ENCODE results near the gene F2RL2. TPM values are rescaled to one million over a fixed set of nuclear protein-coding genes. Genes with fewer than 3 reads are reported as not detected.

The F2RL2 gene
- total and polyA plus RNA-seq, 10 of the 15 experiments (the other 5 are each of a cell fraction or from before 2014, with no cell fraction given) = 0.03 to 0.24 (median 0.08) TPM; not detected in 5

DNA sequence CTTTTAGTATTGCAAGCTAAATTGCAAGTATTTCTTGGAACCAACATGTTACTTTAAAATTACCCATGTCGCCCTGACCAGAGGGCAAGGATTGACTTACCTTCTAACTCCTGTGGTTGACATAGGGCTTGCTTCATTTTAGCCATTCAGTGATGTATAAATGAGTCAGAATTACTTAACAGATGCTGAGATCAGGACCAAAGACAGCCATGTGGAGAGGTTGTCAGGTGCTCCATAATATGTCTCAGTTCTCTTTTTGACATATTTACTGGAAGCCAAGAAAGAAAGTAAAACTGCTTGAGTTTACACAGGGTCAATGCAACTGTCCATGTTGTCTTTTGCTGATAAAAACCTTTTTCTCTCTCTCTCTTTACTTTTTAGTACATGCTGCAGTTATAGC is 33.2 kb downstream of the F2RL2 start (continued):
- no peak for TF ChIP-seq POLR2AphosphoS5 (IDR thresholded peaks at IDR 0.05; ENCODE audit: low read length)
- peak; percentile 13; the same call in 1 of the 2 replicates for TF ChIP-seq BACH1 (IDR thresholded peaks at IDR 0.05; ENCODE audit: borderline replicate concordance)
- TF ChIP-seq, protein P1, sequence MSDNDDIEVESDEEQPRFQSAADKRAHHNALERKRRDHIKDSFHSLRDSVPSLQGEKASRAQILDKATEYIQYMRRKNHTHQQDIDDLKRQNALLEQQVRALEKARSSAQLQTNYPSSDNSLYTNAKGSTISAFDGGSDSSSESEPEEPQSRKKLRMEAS (IDR thresholded peaks at IDR 0.05; ENCODE audit: low read depth, low read length) = peak; percentile 42; the same call in 1 of the 2 replicates
- TF ChIP-seq EED (IDR thresholded peaks at IDR 0.05; ENCODE audit: low read depth) = no peak
- TF ChIP-seq CHD4 (IDR thresholded peaks at IDR 0.05) = no peak
- TF ChIP-seq, protein P2, sequence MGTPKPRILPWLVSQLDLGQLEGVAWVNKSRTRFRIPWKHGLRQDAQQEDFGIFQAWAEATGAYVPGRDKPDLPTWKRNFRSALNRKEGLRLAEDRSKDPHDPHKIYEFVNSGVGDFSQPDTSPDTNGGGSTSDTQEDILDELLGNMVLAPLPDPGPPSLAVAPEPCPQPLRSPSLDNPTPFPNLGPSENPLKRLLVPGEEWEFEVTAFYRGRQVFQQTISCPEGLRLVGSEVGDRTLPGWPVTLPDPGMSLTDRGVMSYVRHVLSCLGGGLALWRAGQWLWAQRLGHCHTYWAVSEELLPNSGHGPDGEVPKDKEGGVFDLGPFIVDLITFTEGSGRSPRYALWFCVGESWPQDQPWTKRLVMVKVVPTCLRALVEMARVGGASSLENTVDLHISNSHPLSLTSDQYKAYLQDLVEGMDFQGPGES (IDR thresholded peaks at IDR 0.05) = no peak
- TF ChIP-seq ATF7 (IDR thresholded peaks at IDR 0.05; ENCODE audit: low read depth) = peak; percentile 79
- TF ChIP-seq BRCA1 (IDR thresholded peaks at IDR 0.05; ENCODE audit: low read depth, low read length) = no peak
- TF ChIP-seq POLR2A (IDR thresholded peaks at IDR 0.05; ENCODE audit: low read depth, low read length) = no peak
- TF ChIP-seq, protein P3, sequence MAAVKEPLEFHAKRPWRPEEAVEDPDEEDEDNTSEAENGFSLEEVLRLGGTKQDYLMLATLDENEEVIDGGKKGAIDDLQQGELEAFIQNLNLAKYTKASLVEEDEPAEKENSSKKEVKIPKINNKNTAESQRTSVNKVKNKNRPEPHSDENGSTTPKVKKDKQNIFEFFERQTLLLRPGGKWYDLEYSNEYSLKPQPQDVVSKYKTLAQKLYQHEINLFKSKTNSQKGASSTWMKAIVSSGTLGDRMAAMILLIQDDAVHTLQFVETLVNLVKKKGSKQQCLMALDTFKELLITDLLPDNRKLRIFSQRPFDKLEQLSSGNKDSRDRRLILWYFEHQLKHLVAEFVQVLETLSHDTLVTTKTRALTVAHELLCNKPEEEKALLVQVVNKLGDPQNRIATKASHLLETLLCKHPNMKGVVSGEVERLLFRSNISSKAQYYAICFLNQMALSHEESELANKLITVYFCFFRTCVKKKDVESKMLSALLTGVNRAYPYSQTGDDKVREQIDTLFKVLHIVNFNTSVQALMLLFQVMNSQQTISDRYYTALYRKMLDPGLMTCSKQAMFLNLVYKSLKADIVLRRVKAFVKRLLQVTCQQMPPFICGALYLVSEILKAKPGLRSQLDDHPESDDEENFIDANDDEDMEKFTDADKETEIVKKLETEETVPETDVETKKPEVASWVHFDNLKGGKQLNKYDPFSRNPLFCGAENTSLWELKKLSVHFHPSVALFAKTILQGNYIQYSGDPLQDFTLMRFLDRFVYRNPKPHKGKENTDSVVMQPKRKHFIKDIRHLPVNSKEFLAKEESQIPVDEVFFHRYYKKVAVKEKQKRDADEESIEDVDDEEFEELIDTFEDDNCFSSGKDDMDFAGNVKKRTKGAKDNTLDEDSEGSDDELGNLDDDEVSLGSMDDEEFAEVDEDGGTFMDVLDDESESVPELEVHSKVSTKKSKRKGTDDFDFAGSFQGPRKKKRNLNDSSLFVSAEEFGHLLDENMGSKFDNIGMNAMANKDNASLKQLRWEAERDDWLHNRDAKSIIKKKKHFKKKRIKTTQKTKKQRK (IDR thresholded peaks at IDR 0.05; ENCODE audit: low read depth, low read length) = no peak
- TF ChIP-seq, protein P4, sequence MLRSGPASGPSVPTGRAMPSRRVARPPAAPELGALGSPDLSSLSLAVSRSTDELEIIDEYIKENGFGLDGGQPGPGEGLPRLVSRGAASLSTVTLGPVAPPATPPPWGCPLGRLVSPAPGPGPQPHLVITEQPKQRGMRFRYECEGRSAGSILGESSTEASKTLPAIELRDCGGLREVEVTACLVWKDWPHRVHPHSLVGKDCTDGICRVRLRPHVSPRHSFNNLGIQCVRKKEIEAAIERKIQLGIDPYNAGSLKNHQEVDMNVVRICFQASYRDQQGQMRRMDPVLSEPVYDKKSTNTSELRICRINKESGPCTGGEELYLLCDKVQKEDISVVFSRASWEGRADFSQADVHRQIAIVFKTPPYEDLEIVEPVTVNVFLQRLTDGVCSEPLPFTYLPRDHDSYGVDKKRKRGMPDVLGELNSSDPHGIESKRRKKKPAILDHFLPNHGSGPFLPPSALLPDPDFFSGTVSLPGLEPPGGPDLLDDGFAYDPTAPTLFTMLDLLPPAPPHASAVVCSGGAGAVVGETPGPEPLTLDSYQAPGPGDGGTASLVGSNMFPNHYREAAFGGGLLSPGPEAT (IDR thresholded peaks at IDR 0.05; ENCODE audit: low read depth) = peak; percentile 42; the same call in 1 of the 2 replicates
- TF ChIP-seq ZNF217 (IDR thresholded peaks at IDR 0.05) = no peak
- TF ChIP-seq, protein P5, sequence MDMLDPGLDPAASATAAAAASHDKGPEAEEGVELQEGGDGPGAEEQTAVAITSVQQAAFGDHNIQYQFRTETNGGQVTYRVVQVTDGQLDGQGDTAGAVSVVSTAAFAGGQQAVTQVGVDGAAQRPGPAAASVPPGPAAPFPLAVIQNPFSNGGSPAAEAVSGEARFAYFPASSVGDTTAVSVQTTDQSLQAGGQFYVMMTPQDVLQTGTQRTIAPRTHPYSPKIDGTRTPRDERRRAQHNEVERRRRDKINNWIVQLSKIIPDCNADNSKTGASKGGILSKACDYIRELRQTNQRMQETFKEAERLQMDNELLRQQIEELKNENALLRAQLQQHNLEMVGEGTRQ (IDR thresholded peaks at IDR 0.05; ENCODE audit: borderline replicate concordance, low read depth, low read length) = peak; percentile 33; the same call in 1 of the 2 replicates
- no peak for TF ChIP-seq TBL1XR1 (IDR thresholded peaks at IDR 0.05; ENCODE audit: low read depth, low read length)
- peak; percentile 95; the same call in 1 of the 2 replicates for TF ChIP-seq STAT3 (IDR thresholded peaks at IDR 0.05; ENCODE audit: low read depth, low read length)
- TF ChIP-seq FOS (IDR thresholded peaks at IDR 0.05; ENCODE audit: borderline replicate concordance, extremely low read depth, insufficient read length) = no peak
- TF ChIP-seq MTA2 (IDR thresholded peaks at IDR 0.05; ENCODE audit: low read depth) = peak; percentile 66; the same call in 1 of the 2 replicates
- TF ChIP-seq, protein P6, sequence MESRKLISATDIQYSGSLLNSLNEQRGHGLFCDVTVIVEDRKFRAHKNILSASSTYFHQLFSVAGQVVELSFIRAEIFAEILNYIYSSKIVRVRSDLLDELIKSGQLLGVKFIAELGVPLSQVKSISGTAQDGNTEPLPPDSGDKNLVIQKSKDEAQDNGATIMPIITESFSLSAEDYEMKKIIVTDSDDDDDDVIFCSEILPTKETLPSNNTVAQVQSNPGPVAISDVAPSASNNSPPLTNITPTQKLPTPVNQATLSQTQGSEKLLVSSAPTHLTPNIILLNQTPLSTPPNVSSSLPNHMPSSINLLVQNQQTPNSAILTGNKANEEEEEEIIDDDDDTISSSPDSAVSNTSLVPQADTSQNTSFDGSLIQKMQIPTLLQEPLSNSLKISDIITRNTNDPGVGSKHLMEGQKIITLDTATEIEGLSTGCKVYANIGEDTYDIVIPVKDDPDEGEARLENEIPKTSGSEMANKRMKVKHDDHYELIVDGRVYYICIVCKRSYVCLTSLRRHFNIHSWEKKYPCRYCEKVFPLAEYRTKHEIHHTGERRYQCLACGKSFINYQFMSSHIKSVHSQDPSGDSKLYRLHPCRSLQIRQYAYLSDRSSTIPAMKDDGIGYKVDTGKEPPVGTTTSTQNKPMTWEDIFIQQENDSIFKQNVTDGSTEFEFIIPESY (IDR thresholded peaks at IDR 0.05) = no peak
